Stimulated activated CD4-positive, alpha-beta T cell treated with anti-CD3 and anti-CD28 coated beads, Interleukin-2, amount 100 ng/mL, for 24 hours (primary cell): ENCODE results near the gene FASTK.

Experiments
- DNase-seq, 2 donors: peaks; one replicate each; pipeline ENCODE4 v3.0.0-alpha.2; 2020

The FASTK gene

GRCh38 chr7:151080067-151080521 is 515 bp downstream of the FASTK start:
- peak in 1 of 2 donors; percentile 27 for DNase-seq

DNA sequence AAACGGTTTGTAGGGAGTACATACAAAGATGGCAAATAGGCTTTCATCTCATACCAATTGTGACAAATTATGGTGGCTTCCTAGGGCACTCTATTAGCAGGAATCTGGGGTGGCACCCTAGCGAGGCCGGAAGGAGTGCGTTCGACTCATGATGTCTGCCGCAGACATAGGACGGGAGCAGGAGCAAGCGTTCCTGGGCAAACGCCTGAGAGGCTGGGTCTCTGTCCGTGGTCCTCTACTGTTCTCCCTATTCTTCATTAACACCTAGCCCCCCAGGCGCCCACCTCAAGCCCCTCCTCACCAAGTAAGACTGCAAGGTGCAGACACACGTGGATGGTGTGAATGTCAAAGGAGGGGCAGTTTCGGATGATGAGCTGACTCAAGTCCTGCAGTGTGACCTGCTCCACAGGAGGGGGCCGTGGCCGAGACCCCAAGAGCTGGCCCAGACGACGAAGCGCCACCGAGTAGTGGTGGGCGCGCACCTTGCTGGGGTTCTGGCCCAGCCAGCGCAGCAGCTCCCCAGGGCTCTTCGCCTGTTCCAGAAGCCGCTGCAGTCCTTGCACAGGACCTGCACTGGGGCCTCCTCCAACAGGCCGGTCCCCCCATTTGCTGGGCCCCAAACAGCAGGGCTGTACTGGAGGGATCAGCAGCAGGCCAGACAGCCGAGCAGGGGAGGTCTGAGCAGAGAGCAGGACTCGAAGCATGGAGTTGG is 1.3 kb downstream of the FASTK start:
- no peak for DNase-seq

DNA sequence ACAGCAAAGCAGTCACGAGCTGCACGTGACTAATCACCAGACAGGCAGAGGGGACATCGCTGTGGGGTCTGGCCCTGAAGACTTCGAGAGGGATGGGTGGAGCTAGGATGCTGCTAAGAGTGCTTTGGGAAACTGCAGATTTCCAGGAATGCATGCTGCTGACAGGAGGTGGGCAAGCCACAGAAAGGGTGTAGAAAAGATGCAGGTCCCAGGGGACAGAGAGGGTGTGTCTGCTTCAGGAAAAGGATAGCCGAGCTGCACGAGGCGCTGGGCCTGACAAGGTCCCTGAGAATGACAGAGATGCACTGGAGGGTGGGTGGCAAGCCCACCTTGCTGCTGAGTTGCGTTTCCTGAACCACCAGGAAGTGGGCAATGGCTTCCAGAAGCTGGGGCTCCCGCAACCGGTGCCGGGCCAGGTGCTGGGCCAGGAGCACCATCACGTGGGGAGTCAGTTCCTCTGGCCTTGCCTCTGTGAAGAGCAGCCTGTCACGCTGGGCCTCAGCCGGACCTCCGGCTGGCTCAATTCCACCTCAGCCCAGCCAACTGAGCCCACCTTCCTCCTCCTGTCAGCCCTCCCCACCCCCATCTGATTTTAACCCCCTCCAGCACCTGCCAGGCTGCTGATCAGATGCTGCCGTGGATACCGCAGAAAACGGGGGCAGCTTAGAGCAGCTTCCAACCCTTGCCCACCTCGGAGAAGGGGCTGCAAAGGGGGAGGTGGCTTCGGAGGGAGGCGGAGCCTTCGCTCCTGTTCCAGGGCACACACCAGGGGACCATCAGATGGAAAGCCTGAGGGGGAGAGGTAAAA is 2.2 kb downstream of the FASTK start:
- DNase-seq, result no peak

DNA sequence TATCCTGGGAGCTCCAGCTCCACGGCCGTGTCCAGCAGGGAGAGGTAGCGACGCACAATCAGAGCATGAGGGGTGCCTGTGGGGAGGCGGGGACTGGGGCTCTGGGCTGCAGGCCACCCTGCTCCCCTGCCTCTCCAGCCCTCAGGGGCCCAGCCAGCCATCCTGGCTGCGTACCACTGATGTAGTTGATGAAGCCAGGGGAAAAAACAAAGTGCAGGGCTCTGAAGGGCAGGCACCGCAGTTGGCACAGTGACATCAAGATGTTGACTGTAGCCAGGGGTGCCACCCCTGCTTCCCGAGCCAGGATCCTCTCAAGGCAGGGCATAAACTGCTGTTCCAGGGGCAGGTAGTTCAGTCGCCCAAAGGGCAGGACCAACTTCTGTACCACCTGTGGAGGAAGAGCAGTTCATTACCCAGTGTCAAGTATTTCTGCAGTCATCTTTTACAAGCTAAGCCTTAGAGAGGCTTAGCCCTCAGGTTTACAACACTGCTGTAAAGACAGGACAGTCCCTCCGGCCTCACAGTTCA is 2.8 kb downstream of the FASTK start:
- DNase-seq, result no peak

- no peak for DNase-seq
Measured at GRCh38 chr7:151076863-151077704, 3.5 kb downstream of the FASTK start.

DNA sequence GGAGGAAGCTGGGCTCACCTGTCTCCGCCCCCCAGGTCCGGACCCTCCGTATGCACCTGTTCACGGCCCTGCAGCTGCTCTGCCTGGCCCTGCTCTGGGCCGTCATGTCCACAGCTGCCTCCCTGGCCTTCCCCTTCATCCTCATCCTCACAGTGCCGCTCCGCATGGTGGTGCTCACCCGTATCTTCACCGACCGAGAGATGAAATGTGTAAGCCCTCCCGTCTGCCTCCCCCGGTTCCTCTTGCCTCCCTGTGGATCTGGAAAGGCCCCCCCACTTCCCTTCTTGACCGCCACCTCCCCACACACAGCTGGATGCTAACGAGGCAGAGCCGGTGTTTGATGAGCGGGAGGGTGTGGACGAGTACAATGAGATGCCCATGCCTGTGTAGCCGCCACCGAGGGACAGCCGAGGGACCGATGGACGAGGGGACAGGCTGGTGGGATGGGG is 4.6 kb downstream of the FASTK start:
- no peak for DNase-seq

GRCh38 chr7:151075662-151075971 is 5.0 kb downstream of the FASTK start:
- no peak for DNase-seq

- DNase-seq, result no peak
Measured at GRCh38 chr7:151074817-151075661, 5.6 kb downstream of the FASTK start.

GRCh38 chr7:151073990-151074389 is 6.6 kb downstream of the FASTK start:
- no peak for DNase-seq

- DNase-seq, result no peak
Measured at GRCh38 chr7:151071032-151071866, 9.4 kb downstream of the FASTK start.

DNA sequence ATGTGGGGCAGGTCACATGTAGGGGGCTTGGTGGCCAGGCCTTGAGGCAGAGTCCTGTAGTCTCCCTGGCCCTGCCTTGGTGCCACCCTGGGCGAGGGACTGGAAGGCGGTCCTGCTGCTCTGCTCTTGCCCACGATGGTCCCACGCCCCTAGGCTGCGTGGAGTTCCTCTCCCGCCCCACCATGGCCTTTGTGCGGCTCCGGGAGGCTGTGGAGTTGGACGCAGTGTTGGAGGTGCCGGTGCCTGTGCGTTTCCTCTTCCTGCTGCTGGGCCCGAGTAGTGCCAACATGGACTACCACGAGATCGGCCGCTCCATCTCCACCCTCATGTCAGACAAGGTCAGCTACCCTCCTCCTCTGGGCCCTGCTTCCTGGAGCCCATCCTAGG is 10.0 kb downstream of the FASTK start:
- DNase-seq, result no peak

GRCh38 chr7:151069841-151070573 is 10.6 kb downstream of the FASTK start:
- no peak for DNase-seq

DNA sequence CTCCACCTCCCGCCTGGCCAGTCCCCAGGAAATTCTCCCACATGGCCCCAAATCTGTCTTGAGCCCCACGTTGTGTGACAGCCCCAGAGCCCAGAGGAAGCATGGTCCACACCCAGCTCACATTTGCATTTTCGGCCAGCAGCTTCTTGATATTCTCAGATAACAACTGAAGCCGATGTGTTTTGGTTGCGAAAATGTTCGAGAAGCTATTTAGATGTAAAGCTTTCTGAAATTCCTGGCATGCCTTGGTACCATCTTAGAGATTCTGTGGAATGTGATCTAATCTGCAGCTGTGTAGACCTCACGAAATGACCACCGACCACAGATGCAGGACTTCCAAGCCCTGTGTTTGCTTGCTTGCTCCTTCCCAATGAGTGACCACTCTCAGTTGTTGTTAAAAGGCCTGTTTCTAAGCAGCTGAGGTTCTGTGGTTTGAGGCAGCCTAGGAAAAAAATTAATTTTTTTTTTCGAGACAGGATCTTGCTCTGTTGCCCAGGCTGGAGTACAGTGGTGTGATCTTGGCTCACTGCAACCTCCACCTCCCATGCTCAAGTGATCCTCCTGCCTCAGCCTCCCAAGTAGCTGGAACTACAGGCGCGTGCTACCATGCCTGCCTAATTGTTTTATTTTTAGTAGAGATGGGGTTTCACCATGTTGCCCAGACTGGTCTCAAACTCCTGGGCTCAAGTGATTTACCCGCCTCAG is 12.4 kb downstream of the FASTK start:
- DNase-seq, result no peak

DNA sequence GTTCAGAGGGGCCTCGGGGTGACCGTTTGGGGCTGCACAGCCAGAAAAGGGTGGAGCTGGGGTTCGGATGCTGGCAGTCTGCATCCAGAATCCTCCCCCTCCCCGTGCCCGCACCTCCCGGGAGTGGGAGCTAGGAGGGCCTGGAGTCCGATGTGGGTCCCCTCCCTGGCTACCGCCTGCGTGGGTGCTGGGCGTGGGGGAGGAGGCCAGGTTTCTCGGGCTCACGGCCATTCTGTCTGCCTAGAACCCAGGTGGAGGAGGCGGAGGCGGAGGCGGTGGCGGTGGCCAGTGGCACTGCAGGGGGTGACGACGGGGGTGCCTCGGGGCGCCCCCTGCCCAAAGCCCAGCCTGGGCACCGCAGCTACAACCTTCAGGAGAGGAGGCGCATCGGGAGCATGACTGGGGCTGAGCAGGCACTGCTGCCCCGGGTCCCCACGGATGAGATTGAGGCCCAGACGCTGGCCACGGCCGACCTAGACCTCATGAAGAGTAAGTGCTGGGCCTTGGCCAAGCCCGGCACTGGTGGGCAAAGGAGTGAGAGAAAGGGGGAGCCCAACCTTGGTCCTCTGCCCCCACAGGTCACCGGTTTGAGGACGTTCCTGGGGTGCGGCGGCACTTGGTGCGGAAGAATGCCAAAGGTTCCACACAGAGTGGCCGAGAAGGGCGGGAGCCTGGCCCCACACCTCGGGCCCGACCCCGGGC is 14.2 kb downstream of the FASTK start:
- DNase-seq, result no peak

DNA sequence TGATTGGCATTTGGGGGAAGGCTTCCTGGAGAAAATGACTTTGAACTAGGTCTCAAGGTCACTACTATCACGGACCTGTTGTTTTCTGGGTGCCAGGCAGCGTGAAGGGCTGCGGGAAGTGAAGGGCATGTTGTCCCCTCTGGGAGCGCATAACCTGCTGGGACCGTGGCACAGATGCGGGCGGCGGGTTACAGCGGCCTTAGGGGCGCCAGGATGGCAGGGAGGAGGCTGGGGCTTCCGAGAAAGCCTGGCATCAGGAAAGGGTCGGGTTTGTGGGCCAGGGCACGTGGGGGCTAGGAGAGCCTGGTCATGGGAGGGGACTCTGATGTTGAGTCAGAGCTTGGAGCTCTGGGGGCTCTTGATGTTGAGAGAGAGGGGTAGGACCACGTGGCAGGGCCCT is 15.1 kb downstream of the FASTK start:
- DNase-seq, result no peak

GRCh38 chr7:151064993-151065392 is 15.6 kb downstream of the FASTK start:
- no peak for DNase-seq

GRCh38 chr7:151064454-151064853 is 16.2 kb downstream of the FASTK start:
- DNase-seq, result no peak

GRCh38 chr7:151063212-151063561 is 17.4 kb downstream of the FASTK start:
- DNase-seq, result no peak
